GM12892 (cell line): ENCODE results near the gene TCP11.

Experiments used
- POLR2A ChIP-seq: IDR thresholded peaks from 2 replicates; pipeline ENCODE4 v1.6.1; 2011; ENCODE audit warnings: low read depth, low read length, control low read depth
- POLR2AphosphoS5 ChIP-seq: IDR thresholded peaks from 2 replicates; pipeline ENCODE4 v1.6.1; 2011; ENCODE audit warnings: low read depth, low read length, control low read depth
- TAF1 ChIP-seq: IDR thresholded peaks from 2 replicates; pipeline ENCODE4 v1.6.1; 2011; ENCODE audit warnings: low read depth, mild to moderate bottlenecking, control low read depth, low read length, borderline replicate concordance

DNA sequence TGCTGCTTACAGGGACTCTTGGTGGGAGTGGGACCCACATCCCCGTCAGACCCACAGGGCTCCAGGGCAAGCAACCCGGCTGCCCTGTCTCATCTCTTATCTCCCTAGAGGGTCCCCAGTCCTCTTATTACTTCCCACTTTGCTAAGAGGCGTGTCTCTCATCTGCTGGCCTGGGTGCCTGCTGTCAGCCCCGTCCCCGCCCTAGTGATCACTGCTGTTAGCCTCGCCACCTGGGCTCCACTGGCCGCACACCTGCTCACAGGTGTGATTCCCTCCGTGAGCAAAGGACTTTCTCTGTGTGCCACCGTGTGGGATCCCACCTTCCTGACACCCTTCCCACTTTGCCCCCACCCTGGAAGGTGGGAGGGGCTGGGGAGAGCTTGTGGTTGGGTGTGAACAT is 57.6 kb downstream of the TCP11 start:
- TF ChIP-seq POLR2A (no peak), POLR2AphosphoS5 (no peak), TAF1 (no peak)
